LHCN-M2 (cell line): Measurements from ENCODE around the gene CXCR1. TPM values are rescaled to one million over a fixed set of nuclear protein-coding genes. Genes with fewer than 3 reads are reported as not detected.
A peak's percentile ranks its signal among the peaks of the same experiment; 100 is the strongest.
"Not testable (repeated sequence)": the region's sequence is repeated elsewhere in the genome, so short reads cannot be mapped to it uniquely, and the experiment has no call there.

ENCODE experiments used
- DNase-seq: peaks from one replicate; pipeline ENCODE4 v3.0.0-alpha.2; 2012; ENCODE audit warnings: low read depth
- total RNA-seq: library from RNA; depleted of rRNA; stranded (reverse); fragments of >200 nt; gene quantifications from 2 replicates; pipeline ENCODE4 v1.2.3, GENCODE V29; 2014

Gene CXCR1
- total RNA-seq, 1 experiment from 2014 or later = not detected

DNA sequence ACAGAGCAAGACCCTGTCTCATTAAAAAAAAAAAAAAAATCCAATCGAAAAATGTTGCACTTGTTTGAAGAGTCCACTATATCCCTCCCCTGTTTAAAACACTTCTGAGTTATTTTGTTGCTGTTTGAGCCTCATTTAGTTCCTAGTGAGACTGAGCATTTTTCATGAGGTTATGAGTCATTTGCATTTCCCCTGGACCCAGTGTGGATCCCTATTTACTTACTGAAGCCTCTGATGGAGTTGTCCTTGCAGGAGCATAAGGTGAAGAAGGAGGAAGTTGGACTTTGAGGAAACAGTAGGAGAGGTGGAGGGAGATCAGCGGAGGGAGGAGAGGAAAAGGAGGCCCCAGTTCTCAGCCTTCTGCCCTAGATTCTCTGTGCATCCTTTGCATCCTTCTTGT, 5.1 kb downstream of the CXCR1 start:
- no peak for DNase-seq

DNA sequence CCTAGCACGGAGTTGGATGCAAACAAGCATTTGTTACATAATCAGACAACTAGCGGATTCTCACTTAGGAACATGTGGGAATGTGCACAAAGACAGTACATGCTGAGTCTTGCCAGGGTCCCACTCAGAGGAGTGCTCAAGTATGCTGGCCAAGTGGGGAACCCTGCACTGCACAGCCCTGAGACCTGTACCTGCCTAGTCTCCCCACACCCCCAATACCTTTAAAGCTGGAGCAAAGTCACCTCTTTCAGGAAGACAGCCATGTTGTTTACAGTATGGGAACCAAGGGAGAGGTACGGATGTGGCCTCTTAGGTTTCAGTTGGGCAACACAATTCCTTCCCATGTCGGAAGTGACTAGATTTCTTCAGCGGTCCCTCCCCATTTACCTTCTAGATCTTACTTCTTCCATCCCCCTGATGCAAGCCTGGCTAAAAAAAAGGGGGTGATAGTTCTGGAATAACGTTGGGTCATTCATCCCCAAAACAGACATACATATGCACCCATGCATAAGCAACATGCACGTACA, 10.7 kb downstream of the CXCR1 start:
- no peak for DNase-seq

DNA sequence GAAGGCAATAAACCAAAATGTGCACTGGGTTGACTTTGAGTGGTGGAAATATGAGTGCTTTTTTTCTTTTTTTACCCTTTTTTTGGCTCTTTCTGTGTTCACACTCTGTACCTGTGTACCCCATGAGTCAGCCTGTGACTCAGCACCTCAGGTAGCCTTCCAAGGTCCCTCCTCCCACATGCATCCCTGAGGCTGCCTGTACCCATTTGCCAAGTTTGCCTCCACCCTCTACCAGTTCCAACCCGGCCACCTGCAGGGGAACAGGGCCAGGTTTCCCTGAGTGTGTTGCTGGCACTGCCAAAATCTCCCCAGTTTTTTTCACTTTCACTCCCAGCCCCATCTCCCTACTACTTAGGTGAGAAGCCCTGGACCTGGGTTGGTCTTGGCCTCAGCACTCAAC, 14.0 kb downstream of the CXCR1 start:
- no peak for DNase-seq

DNA sequence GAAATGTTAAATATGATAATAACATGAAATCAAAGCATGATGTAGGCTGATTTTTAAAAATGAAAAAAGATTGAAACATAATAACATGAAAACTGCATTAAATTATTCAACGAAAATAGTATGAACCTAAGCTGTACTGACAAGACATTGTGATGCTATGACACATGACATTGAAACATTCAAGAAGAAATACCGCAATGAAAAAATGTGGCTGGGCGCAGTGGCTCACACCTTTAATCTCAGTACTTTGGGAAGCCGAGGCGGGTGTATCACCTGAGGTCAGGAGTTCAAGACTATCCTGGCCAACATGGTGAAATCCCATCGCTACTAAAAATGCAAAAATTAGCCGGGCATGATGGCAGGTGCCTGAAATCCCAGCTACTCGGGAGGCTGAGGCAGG, 14.6 kb downstream of the CXCR1 start:
- no peak for DNase-seq

DNA sequence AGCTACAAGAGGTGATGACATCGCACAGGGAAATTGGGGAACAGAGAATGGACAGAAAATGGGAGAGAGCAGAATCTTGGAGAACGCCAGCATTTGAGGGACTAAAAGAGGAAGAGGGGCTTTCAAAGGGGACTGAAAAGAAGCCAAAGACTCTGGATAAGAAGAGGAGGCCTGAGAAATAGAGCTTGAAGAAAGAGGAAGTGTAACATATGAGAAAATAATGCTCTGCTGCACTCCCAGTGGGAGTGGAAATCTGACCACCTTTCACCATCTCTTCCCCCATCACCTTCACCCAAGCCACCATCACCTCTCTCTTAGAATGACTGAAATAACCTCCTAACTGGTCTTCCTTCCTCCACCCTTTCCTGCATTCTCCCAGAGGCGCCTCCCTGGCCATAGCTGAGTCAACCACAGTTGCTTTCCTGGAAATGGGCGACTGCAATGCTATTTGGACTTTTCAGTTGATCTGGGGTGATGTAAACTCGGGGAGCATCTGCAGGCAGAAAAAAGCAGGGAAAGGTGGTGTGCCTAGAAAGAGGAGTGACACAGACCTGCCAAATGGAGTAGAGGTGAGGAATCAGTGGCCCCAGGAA, 16.8 kb downstream of the CXCR1 start:
- no peak for DNase-seq

DNA sequence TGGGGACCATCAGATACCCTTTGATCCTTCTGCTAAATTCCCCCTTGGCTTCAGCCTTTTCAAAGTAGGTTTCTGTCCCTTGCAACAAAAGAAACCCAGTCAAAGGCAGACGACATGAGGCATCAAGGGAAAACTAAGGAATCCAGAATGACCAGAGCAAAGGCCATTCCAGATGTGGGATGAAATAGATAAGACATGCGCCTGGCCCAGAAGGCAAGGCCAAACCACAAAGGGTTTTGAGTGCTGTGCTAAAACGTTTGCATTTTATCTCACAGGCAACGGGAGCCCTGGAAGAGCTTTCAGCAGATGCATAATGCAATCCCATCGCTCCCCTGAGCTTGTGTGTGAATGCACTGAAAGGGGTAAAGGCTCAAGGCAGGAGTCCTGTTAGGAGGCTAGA, 17.7 kb downstream of the CXCR1 start:
- DNase-seq = no peak

DNA sequence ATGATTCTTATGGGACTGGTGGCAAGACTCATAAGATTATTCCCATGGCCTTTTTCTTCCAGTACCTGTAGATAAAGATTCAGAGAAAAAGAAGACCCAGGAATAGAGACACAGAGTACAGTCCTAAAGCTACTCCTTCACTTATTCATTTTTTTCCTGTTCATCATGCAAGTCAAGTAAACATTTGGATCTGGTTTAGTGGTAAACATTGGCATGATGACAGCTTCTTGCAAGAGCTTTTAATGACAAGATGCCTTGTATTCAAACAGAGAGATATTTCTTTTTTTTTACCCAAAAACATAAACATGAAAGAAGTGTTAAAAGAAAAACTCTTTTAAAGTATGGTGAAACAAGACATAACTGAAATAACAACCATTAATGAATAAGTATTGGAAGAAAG, 20.7 kb downstream of the CXCR1 start:
- no peak for DNase-seq

DNA sequence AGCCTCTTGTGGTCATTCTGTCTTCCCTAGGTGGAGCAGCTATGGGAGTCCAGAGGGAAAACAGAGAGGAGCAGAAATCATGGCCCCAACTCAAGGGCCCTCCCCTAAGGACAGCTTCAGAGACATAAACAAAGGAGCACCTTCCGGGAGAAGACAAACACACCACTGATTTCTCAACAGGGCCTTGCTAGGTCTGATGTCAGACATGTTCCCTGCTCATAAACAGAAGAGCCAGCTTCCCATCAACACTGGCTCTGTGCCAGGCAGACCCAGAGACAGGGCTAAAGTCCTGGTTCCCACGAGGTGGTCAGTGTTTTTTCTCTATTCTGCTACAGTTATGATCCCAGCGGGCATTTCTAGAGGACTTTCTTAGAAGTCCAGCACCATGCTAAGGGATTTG, 21.6 kb downstream of the CXCR1 start:
- DNase-seq = no peak

DNA sequence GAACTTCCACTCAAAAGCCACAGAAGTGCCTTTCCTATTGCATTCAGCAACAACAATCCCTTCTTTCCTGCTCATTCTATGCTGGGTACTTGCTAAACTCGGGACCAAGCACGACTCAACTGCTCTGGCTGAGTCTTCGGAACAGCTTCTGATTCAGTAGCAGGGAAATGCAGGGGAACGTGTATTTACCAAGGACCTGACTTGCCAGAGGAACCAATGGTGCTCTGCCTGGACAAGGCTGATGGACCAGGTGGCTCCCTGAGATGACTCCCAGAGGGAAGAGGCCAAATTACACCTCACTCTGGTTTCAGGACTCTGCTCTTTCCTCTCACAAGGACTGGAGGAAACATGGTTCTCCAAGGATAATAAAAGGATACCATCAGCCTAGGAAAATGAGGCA, 28.7 kb downstream of the CXCR1 start:
- no peak for DNase-seq

DNA sequence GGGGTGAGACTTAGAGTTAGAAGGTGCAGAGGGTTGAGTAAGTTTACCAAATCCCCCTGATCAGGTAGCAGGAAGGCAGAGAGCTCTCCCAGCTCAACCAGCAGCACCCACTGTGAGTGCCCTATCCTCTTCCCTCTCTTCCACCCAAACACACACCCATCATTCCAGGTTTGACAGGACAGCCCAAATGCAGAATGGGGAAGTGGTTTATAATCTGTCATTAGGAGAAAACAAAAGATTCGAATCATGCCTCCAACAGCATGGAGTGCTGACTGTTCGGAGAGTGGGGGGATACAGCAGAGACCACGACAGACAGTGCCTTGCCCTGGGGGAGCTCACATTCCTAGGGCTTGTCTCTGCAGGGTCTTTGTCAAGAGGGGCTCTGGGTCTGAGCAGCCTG, 29.2 kb downstream of the CXCR1 start:
- DNase-seq = no peak

DNA sequence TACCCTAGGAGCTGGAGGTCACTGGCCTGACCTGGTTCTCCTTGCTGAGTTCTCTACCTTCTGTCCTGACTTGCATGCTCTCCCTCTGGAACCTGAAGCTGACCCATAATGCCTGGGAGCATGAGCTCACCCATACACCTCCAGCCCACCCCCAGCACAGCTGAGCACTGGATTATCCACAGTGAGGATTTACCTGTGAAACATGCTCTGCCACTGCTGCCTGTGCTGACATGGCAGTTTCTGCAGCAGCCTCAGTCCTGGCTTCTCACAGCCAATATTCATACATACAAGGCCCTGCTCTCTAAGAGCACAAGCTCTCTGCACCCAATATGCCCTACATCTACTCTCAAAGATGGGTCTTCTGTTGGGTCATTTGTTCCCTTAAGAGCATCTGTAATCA, 35.9 kb downstream of the CXCR1 start:
- DNase-seq = no peak

DNA sequence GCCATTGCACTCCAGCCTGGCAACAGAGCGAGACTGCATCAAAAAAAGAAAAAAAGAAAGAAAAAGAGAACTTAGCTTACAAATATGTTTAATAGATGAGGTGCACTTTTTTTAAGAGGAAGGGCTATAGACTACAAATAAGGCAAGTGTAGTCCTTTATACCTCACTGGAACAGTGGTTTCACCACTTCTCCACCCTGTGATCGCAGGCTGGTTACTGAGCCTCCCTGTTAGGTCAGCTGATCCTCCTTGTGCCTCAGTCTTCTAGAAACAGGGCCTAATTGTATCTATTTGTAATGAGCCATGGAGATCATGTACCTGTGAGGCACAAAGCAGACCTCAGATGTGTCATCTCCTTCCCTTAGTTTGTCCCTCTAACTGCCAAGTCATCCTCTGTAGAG, 36.4 kb downstream of the CXCR1 start:
- DNase-seq = no peak

DNA sequence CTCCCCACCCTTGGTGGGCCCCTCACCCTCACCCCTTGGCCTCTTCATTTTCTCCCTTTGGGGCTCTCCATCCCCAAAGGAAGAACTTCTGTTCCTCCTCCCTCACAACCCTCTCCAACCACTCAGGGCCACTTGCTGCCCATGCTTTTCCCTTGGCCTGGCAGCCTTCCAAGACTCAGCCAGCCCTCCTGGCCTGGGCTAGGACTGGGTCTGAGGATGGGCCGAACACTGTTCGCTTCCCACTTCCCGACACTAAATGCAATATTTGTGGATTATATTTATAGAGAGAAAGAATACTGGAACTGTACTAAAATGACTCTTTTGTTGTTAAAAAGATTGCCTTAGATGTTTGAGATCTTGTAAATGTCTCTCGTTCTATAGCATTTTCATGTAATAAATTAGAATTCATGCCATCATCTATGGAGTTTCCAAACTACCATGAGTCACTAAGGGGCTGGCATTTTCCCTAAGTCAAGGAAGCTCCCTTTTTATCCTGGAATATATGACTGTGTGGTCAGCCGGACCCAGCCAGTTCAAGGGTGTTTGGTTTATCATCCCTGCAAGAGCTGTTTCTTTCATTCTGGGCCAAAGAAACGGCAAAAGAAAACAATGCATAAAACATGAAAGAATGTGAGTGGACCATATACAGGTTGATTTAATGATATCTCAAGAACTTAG, 37.2 kb downstream of the CXCR1 start:
- peak; percentile 26 for DNase-seq

DNA sequence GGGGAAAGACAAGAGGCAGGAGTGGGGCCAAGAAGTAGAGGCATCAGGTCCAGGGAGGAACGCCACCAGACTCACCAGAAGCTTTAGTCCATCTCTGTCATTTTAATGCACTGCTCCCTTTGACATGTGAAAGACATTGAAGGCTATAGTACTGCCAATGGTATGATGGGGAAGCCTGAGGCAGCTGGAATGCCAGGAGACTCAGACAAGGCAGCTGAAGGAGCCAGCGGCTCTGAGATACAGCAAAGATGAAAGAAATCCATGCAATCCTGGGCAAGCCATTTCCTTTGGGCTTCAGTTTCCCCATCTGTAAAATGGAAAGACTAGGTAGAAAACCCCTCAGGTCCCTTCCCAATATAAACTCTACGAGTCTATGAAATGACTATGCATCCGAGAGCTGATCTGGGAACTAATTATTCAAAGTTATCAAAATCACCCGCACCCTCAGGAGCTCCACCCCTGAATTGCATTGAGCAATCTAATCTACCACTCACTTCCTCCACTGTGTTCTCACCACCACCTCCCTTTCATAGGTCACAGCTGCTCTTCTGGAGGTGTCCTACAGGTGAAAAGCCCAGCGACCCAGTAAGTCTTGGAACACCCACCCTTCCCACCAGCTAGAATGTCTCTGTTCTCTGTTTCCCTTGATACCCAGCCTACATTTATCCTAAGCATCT, 37.8 kb downstream of the CXCR1 start:
- DNase-seq = no peak

DNA sequence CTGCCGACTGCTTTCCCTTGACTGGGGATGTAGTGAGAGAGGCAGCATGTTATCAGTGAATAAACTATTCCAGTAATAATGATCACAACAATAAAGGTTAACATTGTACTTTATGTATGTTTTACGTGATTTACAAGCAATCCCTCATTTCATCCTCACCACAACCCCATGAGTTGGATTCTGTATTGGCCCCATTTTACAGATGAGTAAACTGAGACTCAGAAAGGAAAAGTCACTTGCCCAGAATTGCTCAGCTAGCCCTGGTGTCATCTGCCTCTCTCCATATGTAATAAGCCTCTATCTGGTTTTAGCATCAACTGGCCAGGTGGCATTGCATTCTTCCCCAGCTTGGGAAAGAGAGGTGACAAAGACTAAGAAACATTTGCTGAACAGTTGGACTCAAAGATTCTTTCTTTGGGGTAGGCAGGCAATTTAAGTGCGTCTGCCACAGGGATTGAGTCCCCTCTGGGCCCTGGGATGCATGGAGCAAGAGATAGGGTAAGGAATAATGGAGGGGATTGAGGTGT, 38.8 kb downstream of the CXCR1 start:
- DNase-seq = no peak

DNA sequence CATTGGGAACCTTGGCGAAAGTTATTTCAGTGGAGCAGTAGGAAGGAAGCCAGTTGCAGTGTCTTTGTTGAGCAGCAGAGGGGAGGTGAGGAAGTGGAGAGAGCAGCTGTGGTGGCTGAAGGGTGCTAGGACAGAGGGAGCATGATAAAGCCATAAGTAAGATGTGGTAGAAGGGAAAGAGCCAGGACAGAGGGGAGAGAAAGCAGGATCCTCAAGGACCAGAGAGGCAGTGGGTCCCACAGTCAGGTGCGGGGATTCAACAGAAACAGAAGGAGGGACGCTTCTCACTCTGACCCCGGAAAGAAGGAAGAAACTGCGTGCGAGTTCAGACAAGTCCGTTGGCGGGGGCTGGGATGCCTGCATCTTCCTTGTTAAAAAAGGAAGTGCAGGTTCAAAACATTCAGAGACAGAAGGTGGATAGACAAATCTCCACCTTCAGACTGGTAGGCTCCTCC, 41.1 kb downstream of the CXCR1 start, which contains the start of gene CXCR2:
Gene CXCR2 (plus strand): TSS at position 403 of the 455 bp plus-strand sequence. CDS start 8,774 bp downstream, outside the sequence.
- DNase-seq = no peak

DNA sequence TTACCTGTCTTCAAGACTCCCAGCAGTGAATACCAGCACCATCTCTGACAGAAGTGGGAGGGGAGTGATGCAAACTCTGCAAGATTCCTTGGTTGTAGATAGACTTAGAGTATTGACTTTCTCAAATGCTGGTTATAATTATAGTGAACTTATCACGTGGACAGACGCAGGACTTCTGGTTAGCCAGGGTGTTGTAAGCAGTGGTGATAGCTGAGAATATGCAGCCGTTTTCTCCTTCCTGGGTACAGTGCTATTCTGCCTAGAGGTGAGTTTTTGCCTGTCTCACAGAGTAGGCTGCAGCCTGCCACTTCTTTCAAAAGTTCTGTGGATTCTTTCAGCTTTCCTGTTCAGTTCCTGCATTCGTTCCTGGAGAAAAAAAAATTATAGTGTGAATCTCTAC, 41.7 kb downstream of the CXCR1 start:
- no peak for DNase-seq

DNA sequence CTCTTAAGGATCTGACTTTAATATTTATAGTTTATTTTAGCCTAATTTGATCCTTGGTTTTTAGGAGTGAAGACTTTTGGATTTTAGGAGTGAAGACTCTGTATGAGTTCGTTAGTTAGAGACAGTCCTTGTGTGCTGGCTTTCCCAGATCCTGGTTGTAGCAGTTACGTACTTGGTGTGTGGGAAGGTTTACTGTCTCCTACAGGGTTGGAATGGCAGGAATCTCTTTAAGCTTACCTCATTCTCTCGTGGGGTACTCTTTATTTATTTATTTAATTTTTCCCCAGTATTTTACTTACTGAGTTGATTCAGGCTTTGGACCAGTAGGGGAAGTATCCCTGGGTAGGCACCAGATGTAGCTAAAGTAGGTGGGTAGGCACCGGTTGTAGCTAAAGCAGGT, 42.8 kb downstream of the CXCR1 start:
- DNase-seq = no peak

DNA sequence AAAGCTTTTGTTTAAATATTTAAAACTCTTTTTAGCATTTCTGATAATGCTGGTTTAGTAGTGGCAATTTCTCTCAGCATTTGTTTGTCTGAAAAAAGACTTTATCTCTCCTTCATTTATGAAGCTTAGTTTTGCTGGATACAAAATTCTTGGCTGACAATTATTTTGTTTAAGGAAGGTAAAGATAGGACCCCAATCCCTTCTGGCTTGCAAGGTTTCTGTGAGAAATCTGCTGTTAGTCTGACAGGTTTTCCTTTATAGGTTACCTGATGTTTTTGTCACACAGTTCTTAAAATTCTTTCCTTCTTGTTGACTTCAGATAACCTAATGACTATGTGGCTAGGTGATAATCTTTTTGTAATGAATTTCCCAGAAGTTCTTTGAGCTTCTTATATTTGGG, 44.5 kb downstream of the CXCR1 start:
- DNase-seq = not testable (repeated sequence)

DNA sequence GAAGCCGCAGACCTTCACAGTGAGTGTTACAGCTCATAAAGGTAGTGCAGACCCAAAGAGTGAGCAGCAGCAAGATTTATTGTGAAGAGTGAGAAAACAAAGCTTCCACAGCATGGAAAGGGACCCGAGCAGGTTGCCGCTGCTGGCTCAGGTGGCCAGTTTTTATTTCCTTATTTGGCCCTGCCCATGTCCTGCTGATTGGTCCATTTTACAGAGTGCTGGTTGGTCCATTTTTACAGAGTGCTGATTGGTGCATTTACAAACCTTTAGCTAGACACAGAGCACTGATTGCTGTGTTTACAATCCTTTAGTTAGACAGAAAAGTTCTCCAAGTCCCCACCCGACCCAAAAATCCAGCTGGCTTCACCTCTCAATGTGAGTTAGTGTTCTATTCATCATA, 45.0 kb downstream of the CXCR1 start:
- not testable (repeated sequence) for DNase-seq
